ENCODE results near the gene MALT1. TPM values are rescaled to one million over a fixed set of nuclear protein-coding genes. Genes with fewer than 3 reads are reported as not detected.
A peak's percentile ranks its signal among the peaks of the same experiment; 100 is the strongest.
"Not testable (repeated sequence)": the region's sequence is repeated elsewhere in the genome, so short reads cannot be mapped to it uniquely, and the experiment has no call there.

The MALT1 gene
- total RNA-seq, 1 donor from 2014 or later, result 28.1 TPM

- Mint-ChIP-seq H3K4me1 (ENCODE audit: unreplicated experiment) (peaks cover 4% of the 10 kb centered on the region), H3K36me3 (ENCODE audit: unreplicated experiment) (no peaks in the 10 kb centered on the region), H3K27me3 (ENCODE audit: unreplicated experiment) (peaks cover 3% of the 10 kb centered on the region), H3K27ac (ENCODE audit: unreplicated experiment) (no peak overlapping the region), H3K4me3 (ENCODE audit: unreplicated experiment) (no peak overlapping the region), H3K9me3 (ENCODE audit: unreplicated experiment) (no peaks in the 10 kb centered on the region)
- TF ChIP-seq CTCF (IDR thresholded peaks at IDR 0.05), result no peak
- peak; percentile 69 for DNase-seq (ENCODE audit: extremely low spot score, unreplicated experiment)
Measured at GRCh38 chr18:58756596-58757240, 85.5 kb downstream of the MALT1 start.

GRCh38 chr18:58757351-58757750 lies 86.1 kb downstream of the MALT1 start:
- not testable (repeated sequence) for H3K27me3 Mint-ChIP-seq (ENCODE audit: unreplicated experiment); H3K36me3 Mint-ChIP-seq (ENCODE audit: unreplicated experiment)

GRCh38 chr18:58758046-58758445 lies 86.8 kb downstream of the MALT1 start:
- TF ChIP-seq CTCF (IDR thresholded peaks at IDR 0.05), result no peak
- H3K9me3 Mint-ChIP-seq (ENCODE audit: unreplicated experiment), result no peaks in the 10 kb centered on the region

More at GRCh38 chr18:58757351-58757750, 86.1 kb downstream of the MALT1 start:
- DNase-seq (ENCODE audit: extremely low spot score, unreplicated experiment), result peak; percentile 77
- not testable (repeated sequence) for H3K4me3 Mint-ChIP-seq (ENCODE audit: unreplicated experiment); H3K4me1 Mint-ChIP-seq (ENCODE audit: unreplicated experiment); H3K27ac Mint-ChIP-seq (ENCODE audit: unreplicated experiment); H3K9me3 Mint-ChIP-seq (ENCODE audit: unreplicated experiment)

GRCh38 chr18:58758606-58759005 lies 87.3 kb downstream of the MALT1 start:
- DNase-seq (ENCODE audit: extremely low spot score, unreplicated experiment), result peak; percentile 46
- no peak for TF ChIP-seq CTCF (IDR thresholded peaks at IDR 0.05)
- H3K27me3 Mint-ChIP-seq (ENCODE audit: unreplicated experiment), result peaks cover 3% of the 10 kb centered on the region
- no peaks in the 10 kb centered on the region for H3K36me3 Mint-ChIP-seq (ENCODE audit: unreplicated experiment)
- peaks cover 5% of the 10 kb centered on the region for H3K4me1 Mint-ChIP-seq (ENCODE audit: unreplicated experiment)
- no peak overlapping the region for H3K27ac Mint-ChIP-seq (ENCODE audit: unreplicated experiment)
- no peak overlapping the region for H3K4me3 Mint-ChIP-seq (ENCODE audit: unreplicated experiment)
- no peaks in the 10 kb centered on the region for H3K9me3 Mint-ChIP-seq (ENCODE audit: unreplicated experiment)

More at GRCh38 chr18:58758046-58758445, 86.8 kb downstream of the MALT1 start:
- H3K27ac Mint-ChIP-seq (ENCODE audit: unreplicated experiment), result no peak overlapping the region
- peak; percentile 8 for DNase-seq (ENCODE audit: extremely low spot score, unreplicated experiment)
- H3K4me1 Mint-ChIP-seq (ENCODE audit: unreplicated experiment), result peaks cover 5% of the 10 kb centered on the region
- H3K27me3 Mint-ChIP-seq (ENCODE audit: unreplicated experiment), result peaks cover 3% of the 10 kb centered on the region
- H3K36me3 Mint-ChIP-seq (ENCODE audit: unreplicated experiment), result no peaks in the 10 kb centered on the region
- H3K4me3 Mint-ChIP-seq (ENCODE audit: unreplicated experiment), result no peak overlapping the region

- peak; percentile 42 for DNase-seq (ENCODE audit: extremely low spot score, unreplicated experiment)
- no peaks in the 10 kb centered on the region for H3K9me3 Mint-ChIP-seq (ENCODE audit: unreplicated experiment)
- H3K4me1 Mint-ChIP-seq (ENCODE audit: unreplicated experiment), result peaks cover 5% of the 10 kb centered on the region
- no peak overlapping the region for H3K4me3 Mint-ChIP-seq (ENCODE audit: unreplicated experiment)
- no peaks in the 10 kb centered on the region for H3K36me3 Mint-ChIP-seq (ENCODE audit: unreplicated experiment)
- TF ChIP-seq CTCF (IDR thresholded peaks at IDR 0.05), result no peak
- no peak overlapping the region for H3K27ac Mint-ChIP-seq (ENCODE audit: unreplicated experiment)
- H3K27me3 Mint-ChIP-seq (ENCODE audit: unreplicated experiment), result peaks cover 20% of the 10 kb centered on the region
Measured at GRCh38 chr18:58761241-58761969, 90.1 kb downstream of the MALT1 start.

Measured in osteocyte (in vitro differentiated cells).